HEK293 (cell line): Measurements from ENCODE around the gene TCAP.

ENCODE experiments used
- CTCF ChIA-PET: fragments of 350-600 bp; formaldehyde crosslinking; extraction: SDS; loops from one replicate; lab custom pipeline; 2021; ENCODE audit warnings: antibody characterized with exemption; lab: Yijun Ruan, JAX
- POLR2A ChIA-PET: fragments of 300-600 bp; formaldehyde crosslinking; extraction: SDS; loops from one replicate; lab custom pipeline; 2020; ENCODE audit warnings: antibody characterized with exemption, inconsistent platforms; lab: Yijun Ruan, JAX
- H3K27ac ChIP-seq: fragments of 200-500 bp; sonication (Bioruptor generic); 2 replicates; pipeline ENCODE4 v1.5.1; 2014; ENCODE audit warnings: low read depth, low read length, control low read depth, inconsistent platforms; ENCODE audit errors: extremely low read depth
- H3K36me3 ChIP-seq, 2 experiments: fragments of 200-500 bp in 1 of 2; sonication (Bioruptor generic) in 1 of 2; 1 replicate in 1 of 2; 2 replicates in 1 of 2; pipeline ENCODE4 v1.5.1; 2014 to 2017; ENCODE audit warnings: inconsistent platforms in 2 of 2, low read length in 2 of 2; ENCODE audit not compliant: control insufficient read depth in 2 of 2, insufficient read depth in 1 of 2
- H3K4me1 ChIP-seq: fragments of 200-500 bp; sonication (Bioruptor generic); 2 replicates; pipeline ENCODE4 v1.5.1; 2014; ENCODE audit warnings: mild to moderate bottlenecking, low read length, inconsistent platforms; ENCODE audit not compliant: control insufficient read depth, insufficient read depth
- H3K4me3 ChIP-seq: 2 replicates; pipeline ENCODE4 v1.5.1; 2011; ENCODE audit warnings: low read depth, mild to moderate bottlenecking, control low read depth, low read length, moderate library complexity
- H3K9me3 ChIP-seq: fragments of 200-500 bp; sonication (Bioruptor generic); 2 replicates; pipeline ENCODE4 v1.5.1; 2014; ENCODE audit warnings: low read depth, low read length, inconsistent platforms; ENCODE audit not compliant: control insufficient read depth, insufficient read depth
- BCL11A ChIP-seq: fragments of 450-650 bp; formaldehyde crosslinking; IDR thresholded peaks from 2 replicates; pipeline ENCODE4 v1.5.1; 2016; ENCODE audit warnings: low read depth, missing biosample characterization, missing genetic modification characterization
- BCL11B ChIP-seq: fragments of 450-650 bp; formaldehyde crosslinking; IDR thresholded peaks from 2 replicates; pipeline ENCODE4 v1.5.1; 2016; ENCODE audit warnings: low read depth, missing biosample characterization, missing genetic modification characterization
- FEZF1 ChIP-seq: fragments of 450-650 bp; formaldehyde crosslinking; IDR thresholded peaks from 2 replicates; pipeline ENCODE4 v1.5.1; 2016; ENCODE audit warnings: missing biosample characterization, missing genetic modification characterization
- GLIS1 ChIP-seq: fragments of 450-650 bp; formaldehyde crosslinking; IDR thresholded peaks from 2 replicates; pipeline ENCODE4 v1.5.1; 2016; ENCODE audit warnings: missing biosample characterization, missing genetic modification characterization
- GLIS2 ChIP-seq: fragments of 450-650 bp; formaldehyde crosslinking; IDR thresholded peaks from 2 replicates; pipeline ENCODE4 v1.5.1; 2016; ENCODE audit warnings: missing biosample characterization, missing genetic modification characterization
- IKZF3 ChIP-seq: fragments of 450-650 bp; IDR thresholded peaks from 2 replicates; pipeline ENCODE4 v1.5.0; 2018; ENCODE audit warnings: missing biosample characterization, mild to moderate bottlenecking, missing genetic modification characterization, moderate library complexity
- KLF1 ChIP-seq: fragments of 450-650 bp; formaldehyde crosslinking; IDR thresholded peaks from 2 replicates; pipeline ENCODE4 v1.5.1; 2016; ENCODE audit warnings: missing biosample characterization, missing genetic modification characterization
- OVOL3 ChIP-seq: fragments of 450-650 bp; formaldehyde crosslinking; IDR thresholded peaks from 2 replicates; pipeline ENCODE4 v1.5.1; 2016; ENCODE audit warnings: missing biosample characterization, missing genetic modification characterization
- SP7 ChIP-seq: fragments of 450-650 bp; formaldehyde crosslinking; IDR thresholded peaks from 2 replicates; pipeline ENCODE4 v1.5.1; 2016; ENCODE audit warnings: missing biosample characterization, missing genetic modification characterization
- ZBTB21 ChIP-seq: fragments of 450-650 bp; formaldehyde crosslinking; IDR thresholded peaks from 2 replicates; pipeline ENCODE4 v1.5.1; 2017; ENCODE audit warnings: missing biosample characterization, missing genetic modification characterization
- ZFP69B ChIP-seq: fragments of 450-650 bp; formaldehyde crosslinking; IDR thresholded peaks from 2 replicates; pipeline ENCODE4 v1.5.1; 2016; ENCODE audit warnings: missing biosample characterization, missing genetic modification characterization
- ZIC2 ChIP-seq: fragments of 450-650 bp; formaldehyde crosslinking; IDR thresholded peaks from 2 replicates; pipeline ENCODE4 v1.5.1; 2016; ENCODE audit warnings: missing biosample characterization, missing genetic modification characterization
- ZNF174 ChIP-seq: fragments of 450-650 bp; formaldehyde crosslinking; IDR thresholded peaks from 2 replicates; pipeline ENCODE4 v1.5.0; 2017; ENCODE audit warnings: missing biosample characterization, mild to moderate bottlenecking, missing genetic modification characterization
- ZNF24 ChIP-seq: fragments of 450-650 bp; formaldehyde crosslinking; IDR thresholded peaks from 2 replicates; pipeline ENCODE4 v1.5.1; 2016; ENCODE audit warnings: missing biosample characterization, missing genetic modification characterization
- ZNF302 ChIP-seq: fragments of 450-650 bp; formaldehyde crosslinking; IDR thresholded peaks from 2 replicates; pipeline ENCODE4 v1.5.1; 2016; ENCODE audit warnings: missing biosample characterization, missing genetic modification characterization, low read depth
- ZNF341 ChIP-seq: fragments of 450-650 bp; formaldehyde crosslinking; IDR thresholded peaks from 2 replicates; pipeline ENCODE4; 2016; ENCODE audit warnings: low read depth, missing biosample characterization, missing genetic modification characterization
- ZNF354C ChIP-seq: fragments of 450-650 bp; formaldehyde crosslinking; IDR thresholded peaks from 2 replicates; pipeline ENCODE4 v1.5.1; 2016; ENCODE audit warnings: missing biosample characterization, missing genetic modification characterization, low read depth, borderline replicate concordance
- ZNF423 ChIP-seq: fragments of 450-650 bp; formaldehyde crosslinking; IDR thresholded peaks from 2 replicates; pipeline ENCODE4 v1.5.1; 2016; ENCODE audit warnings: missing biosample characterization, missing genetic modification characterization
- ZNF549 ChIP-seq: fragments of 450-650 bp; IDR thresholded peaks from 2 replicates; pipeline ENCODE4 v1.5.1; 2018; ENCODE audit warnings: missing biosample characterization, missing genetic modification characterization, mild to moderate bottlenecking, inconsistent platforms, moderate library complexity
- ZNF555 ChIP-seq: fragments of 450-650 bp; formaldehyde crosslinking; conservative IDR thresholded peaks from 2 replicates; pipeline ENCODE4 v1.5.1; 2017; ENCODE audit warnings: missing biosample characterization, mild to moderate bottlenecking, missing genetic modification characterization, inconsistent platforms
- ZNF776 ChIP-seq: fragments of 450-650 bp; formaldehyde crosslinking; IDR thresholded peaks from 2 replicates; pipeline ENCODE4 v1.5.0; 2017; ENCODE audit warnings: missing biosample characterization, missing genetic modification characterization, borderline replicate concordance
- ZNF843 ChIP-seq: fragments of 450-650 bp; formaldehyde crosslinking; IDR thresholded peaks from 2 replicates; pipeline ENCODE4 v1.5.1; 2016; ENCODE audit warnings: missing biosample characterization, missing genetic modification characterization
- ZSCAN23 ChIP-seq: fragments of 450-650 bp; formaldehyde crosslinking; IDR thresholded peaks from 2 replicates; pipeline ENCODE4 v1.5.1; 2016; ENCODE audit warnings: missing biosample characterization, missing genetic modification characterization
- TF ChIP-seq, protein P1 (sequence below): fragments of 450-650 bp; formaldehyde crosslinking; IDR thresholded peaks from 2 replicates; pipeline ENCODE4 v1.5.1; 2016; ENCODE audit warnings: missing biosample characterization, missing genetic modification characterization
- TF ChIP-seq, protein P2 (sequence below): fragments of 450-650 bp; formaldehyde crosslinking; IDR thresholded peaks from 2 replicates; pipeline ENCODE4 v1.5.1; 2016; ENCODE audit warnings: missing biosample characterization, missing genetic modification characterization
- TF ChIP-seq, protein P3 (sequence below): fragments of 450-650 bp; formaldehyde crosslinking; IDR thresholded peaks from 2 replicates; pipeline ENCODE4 v1.5.1; 2016; ENCODE audit warnings: missing biosample characterization, missing genetic modification characterization

The TCAP gene

DNA sequence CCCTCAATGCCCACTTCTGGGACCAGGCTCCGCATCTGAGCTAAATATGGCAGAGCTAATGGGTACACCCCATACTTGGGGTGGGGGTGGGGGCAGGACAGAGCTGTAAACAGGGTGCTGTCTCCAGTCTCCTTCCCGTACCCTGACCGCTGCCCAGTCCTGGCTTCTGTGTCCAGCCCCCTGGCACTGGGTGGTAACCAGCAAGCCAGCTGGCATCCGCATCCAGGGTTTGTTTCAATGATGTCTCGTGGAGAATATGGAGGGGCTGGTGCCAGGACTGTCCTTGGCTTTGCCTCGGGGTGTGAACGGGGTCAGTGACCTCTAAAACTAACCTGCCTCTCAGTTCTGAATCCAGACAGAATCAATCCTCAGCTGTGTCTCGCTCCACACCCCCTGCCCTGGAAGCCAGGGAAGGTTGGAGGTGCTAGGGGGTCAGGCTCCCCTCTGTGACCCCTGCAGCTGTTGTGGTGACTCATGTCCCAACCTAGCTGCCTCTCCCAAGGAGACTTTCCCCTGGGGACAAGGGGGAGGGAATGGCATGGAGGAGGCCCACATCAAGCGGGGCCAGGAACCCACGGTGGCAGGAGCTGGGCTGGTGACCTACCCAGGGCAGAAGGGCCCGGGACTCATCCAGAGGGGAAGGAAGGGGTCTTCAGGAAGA, 1.6 kb downstream of the TCAP start:
- no peak overlapping the region for H3K4me3 ChIP-seq
- no peak overlapping the region for H3K27ac ChIP-seq
- H3K36me3 ChIP-seq, result peaks cover 0 to 13% of the 10 kb centered on the region in 2 experiments; a peak in 1 of 3 replicates
- ChIA-PET POLR2A (interaction anchor here (0.6 to 1.4 kb wide), 6 partner anchors 9 to 63 kb away, joined by 3 to 5 read pairs (median 4); partner anchors contain the start of gene ERBB2), CTCF (interaction anchor here (0.6 to 11.6 kb wide), 10 partner anchors 15 to 139 kb away, joined by 3 to 168 read pairs (median 3); partner anchors contain the start of gene PPP1R1B)
- no peak for TF ChIP-seq FEZF1 (tag by site-specific recombination)
- TF ChIP-seq OVOL3, result no peak
- TF ChIP-seq BCL11B (tag by site-specific recombination), result peak; percentile 31; the same call in 1 of the 2 replicates
- TF ChIP-seq, protein P1, sequence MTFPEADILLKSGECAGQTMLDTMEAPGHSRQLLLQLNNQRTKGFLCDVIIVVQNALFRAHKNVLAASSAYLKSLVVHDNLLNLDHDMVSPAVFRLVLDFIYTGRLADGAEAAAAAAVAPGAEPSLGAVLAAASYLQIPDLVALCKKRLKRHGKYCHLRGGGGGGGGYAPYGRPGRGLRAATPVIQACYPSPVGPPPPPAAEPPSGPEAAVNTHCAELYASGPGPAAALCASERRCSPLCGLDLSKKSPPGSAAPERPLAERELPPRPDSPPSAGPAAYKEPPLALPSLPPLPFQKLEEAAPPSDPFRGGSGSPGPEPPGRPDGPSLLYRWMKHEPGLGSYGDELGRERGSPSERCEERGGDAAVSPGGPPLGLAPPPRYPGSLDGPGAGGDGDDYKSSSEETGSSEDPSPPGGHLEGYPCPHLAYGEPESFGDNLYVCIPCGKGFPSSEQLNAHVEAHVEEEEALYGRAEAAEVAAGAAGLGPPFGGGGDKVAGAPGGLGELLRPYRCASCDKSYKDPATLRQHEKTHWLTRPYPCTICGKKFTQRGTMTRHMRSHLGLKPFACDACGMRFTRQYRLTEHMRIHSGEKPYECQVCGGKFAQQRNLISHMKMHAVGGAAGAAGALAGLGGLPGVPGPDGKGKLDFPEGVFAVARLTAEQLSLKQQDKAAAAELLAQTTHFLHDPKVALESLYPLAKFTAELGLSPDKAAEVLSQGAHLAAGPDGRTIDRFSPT, result 0 out of 2 replicates have a peak, but pooled peaks have one; percentile 7
- TF ChIP-seq ZBTB21 (tag by site-specific recombination), result no peak
- no peak for TF ChIP-seq ZNF174 (tag by site-specific recombination)
- peak; percentile 97 for TF ChIP-seq ZIC2 (tag by site-specific recombination)
- no peak for TF ChIP-seq ZNF549 (tag by site-specific recombination)
- TF ChIP-seq GLIS2 (tag by site-specific recombination), result peak; percentile 88
- no peak for TF ChIP-seq ZNF24 (tag by site-specific recombination)
- 0 out of 2 replicates have a peak, but pooled peaks have one; percentile 70 for TF ChIP-seq BCL11A (tag by site-specific recombination)
- TF ChIP-seq ZFP69B, result 0 out of 2 replicates have a peak, but pooled peaks have one; percentile 11
- no peak for TF ChIP-seq ZNF302 (tag by site-specific recombination)
- TF ChIP-seq IKZF3 (tag by site-specific recombination), result peak; percentile 83
- TF ChIP-seq ZNF776 (tag by site-specific recombination), result no peak
- TF ChIP-seq SP7, result peak; percentile 29; the same call in 1 of the 2 replicates
- TF ChIP-seq ZNF843 (tag by site-specific recombination), result no peak
- TF ChIP-seq, protein P2, sequence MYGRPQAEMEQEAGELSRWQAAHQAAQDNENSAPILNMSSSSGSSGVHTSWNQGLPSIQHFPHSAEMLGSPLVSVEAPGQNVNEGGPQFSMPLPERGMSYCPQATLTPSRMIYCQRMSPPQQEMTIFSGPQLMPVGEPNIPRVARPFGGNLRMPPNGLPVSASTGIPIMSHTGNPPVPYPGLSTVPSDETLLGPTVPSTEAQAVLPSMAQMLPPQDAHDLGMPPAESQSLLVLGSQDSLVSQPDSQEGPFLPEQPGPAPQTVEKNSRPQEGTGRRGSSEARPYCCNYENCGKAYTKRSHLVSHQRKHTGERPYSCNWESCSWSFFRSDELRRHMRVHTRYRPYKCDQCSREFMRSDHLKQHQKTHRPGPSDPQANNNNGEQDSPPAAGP (tag by site-specific recombination), result peak; percentile 57
- TF ChIP-seq ZNF423, result 0 out of 2 replicates have a peak, but pooled peaks have one; percentile 38
- TF ChIP-seq GLIS1 (tag by site-specific recombination), result peak; percentile 99
- TF ChIP-seq ZSCAN23 (tag by site-specific recombination), result no peak
- H3K9me3 ChIP-seq, result no peaks in the 10 kb centered on the region
- H3K4me1 ChIP-seq, result peaks cover 9% of the 10 kb centered on the region

DNA sequence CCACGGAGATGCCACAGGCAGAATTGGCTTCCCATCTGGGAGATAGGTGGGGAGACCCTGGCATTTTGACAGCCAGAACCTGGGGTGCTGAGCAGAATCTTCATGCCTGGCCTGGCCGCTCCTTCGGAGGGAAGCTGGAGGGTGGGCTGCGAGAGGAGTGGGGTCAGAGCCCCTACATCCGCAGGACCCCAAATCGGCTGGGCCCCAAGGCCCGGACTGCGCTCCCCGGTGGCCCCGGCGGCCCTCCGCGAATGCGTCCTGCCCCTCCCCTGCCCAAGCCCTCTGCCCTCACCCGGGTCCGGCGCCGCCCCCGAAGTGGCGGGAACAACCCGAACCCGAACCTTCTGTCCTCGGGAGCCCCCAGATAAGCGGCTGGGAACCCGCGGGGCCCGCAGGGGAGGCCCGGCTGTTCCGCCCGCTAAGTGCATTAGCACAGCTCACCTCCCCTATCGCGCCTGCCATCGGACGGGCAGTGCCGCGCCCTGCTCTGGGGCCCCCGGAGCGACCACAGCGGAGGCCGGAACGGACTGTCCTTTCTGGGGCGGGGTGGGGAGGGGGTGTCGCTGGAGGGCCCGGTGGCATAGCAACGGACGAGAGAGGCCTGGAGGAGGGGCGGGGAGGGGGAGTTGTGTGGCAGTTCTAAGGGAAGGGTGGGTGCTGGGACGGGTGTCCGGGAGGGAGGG, 2.3 kb downstream of the TCAP start:
- Histone ChIP-seq H3K4me3 (no peak overlapping the region), H3K36me3 (peaks cover 0 to 7% of the 10 kb centered on the region in 2 experiments; a peak in 1 of 3 replicates), H3K4me1 (peaks cover 9% of the 10 kb centered on the region), H3K27ac (no peak overlapping the region), H3K9me3 (no peaks in the 10 kb centered on the region)
- ChIA-PET CTCF (interaction anchor here (1.2 to 11.6 kb wide), 7 partner anchors 7 to 63 kb away, joined by 3 to 168 read pairs (median 7); partner anchors contain the start of genes MIEN1 and PPP1R1B), POLR2A (interaction anchor here (0.6 to 1.4 kb wide), 5 partner anchors 9 to 62 kb away, joined by 3 to 5 read pairs (median 4); partner anchors contain the start of gene ERBB2)
- TF ChIP-seq ZNF354C (tag by site-specific recombination) (no peak), KLF1 (peak; percentile 8; the same call in 1 of the 2 replicates), ZNF555 (tag by site-specific recombination) (no peak), ZNF341 (tag by site-specific recombination) (peak; percentile 85)
- TF ChIP-seq, protein P3, sequence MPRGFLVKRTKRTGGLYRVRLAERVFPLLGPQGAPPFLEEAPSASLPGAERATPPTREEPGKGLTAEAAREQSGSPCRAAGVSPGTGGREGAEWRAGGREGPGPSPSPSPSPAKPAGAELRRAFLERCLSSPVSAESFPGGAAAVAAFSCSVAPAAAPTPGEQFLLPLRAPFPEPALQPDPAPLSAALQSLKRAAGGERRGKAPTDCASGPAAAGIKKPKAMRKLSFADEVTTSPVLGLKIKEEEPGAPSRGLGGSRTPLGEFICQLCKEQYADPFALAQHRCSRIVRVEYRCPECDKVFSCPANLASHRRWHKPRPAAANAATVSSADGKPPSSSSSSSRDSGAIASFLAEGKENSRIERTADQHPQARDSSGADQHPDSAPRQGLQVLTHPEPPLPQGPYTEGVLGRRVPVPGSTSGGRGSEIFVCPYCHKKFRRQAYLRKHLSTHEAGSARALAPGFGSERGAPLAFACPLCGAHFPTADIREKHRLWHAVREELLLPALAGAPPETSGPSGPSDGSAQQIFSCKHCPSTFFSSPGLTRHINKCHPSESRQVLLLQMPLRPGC (tag by site-specific recombination), result no peak
